ENCODE measurements around the gene APELA. TPM values are rescaled to one million over a fixed set of nuclear protein-coding genes. Genes with fewer than 3 reads are reported as not detected.
"Not testable (repeated sequence)": the region's sequence is repeated elsewhere in the genome, so short reads cannot be mapped to it uniquely, and the experiment has no call there.

Gene APELA
- polyA plus RNA-seq, 1 experiment = not detected

DNA sequence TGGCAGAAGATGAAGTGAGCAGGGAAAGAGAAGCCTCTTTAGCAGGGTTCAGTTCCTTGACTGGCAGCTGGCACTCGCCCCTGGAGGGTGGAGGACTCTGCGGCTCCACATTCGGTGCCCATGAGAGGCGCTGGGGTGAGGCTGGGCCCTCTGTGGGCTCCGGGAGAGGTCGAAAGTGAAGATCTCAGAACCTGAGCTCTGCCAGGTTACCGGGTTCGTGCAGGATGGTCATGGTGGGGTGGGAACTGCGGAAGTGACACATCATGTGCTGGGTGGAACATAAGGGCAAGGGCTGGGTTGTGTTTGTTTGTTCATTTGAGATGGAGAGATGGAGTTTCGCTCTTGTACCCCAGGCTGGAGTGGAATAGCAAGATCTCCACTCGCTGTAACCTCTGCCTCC lies 56.3 kb downstream of the APELA start:
- DNase-seq (ENCODE audit: low read depth) = no peak
- TF ChIP-seq, protein P1, sequence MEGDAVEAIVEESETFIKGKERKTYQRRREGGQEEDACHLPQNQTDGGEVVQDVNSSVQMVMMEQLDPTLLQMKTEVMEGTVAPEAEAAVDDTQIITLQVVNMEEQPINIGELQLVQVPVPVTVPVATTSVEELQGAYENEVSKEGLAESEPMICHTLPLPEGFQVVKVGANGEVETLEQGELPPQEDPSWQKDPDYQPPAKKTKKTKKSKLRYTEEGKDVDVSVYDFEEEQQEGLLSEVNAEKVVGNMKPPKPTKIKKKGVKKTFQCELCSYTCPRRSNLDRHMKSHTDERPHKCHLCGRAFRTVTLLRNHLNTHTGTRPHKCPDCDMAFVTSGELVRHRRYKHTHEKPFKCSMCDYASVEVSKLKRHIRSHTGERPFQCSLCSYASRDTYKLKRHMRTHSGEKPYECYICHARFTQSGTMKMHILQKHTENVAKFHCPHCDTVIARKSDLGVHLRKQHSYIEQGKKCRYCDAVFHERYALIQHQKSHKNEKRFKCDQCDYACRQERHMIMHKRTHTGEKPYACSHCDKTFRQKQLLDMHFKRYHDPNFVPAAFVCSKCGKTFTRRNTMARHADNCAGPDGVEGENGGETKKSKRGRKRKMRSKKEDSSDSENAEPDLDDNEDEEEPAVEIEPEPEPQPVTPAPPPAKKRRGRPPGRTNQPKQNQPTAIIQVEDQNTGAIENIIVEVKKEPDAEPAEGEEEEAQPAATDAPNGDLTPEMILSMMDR (IDR thresholded peaks at IDR 0.05; ENCODE audit: insufficient read depth, low read depth, low read length) = no peak
- ChIA-PET POLR2A (no interaction called here), CTCF (no interaction called here)
- H3K36me3 ChIP-seq (ENCODE audit: control insufficient read depth, insufficient read depth, low read length) = no peaks in the 10 kb centered on the region
- H3K27me3 ChIP-seq (ENCODE audit: control insufficient read depth, insufficient read depth, low read length) = no peaks in the 10 kb centered on the region
- H3K4me3 ChIP-seq (ENCODE audit: low read depth, low read length) = no peak overlapping the region

DNA sequence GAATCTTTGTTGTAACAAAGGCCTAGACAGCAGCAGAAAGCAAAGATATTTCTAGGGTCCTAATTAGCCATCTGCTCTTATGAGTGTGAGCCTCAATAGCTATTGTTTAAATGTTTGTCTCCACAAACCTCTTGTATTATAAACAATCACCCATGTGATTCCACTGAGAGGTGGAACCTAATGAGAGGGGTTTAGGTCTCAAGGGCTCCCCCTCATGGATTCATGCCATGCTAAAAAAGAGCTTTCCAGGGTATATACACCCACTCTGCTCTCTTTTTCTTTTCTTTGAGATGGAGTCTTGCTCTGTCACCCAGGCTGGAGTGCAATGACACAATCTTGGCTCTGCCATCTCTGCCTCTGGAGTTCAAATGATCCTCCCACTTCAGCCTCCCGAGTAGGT lies 58.4 kb downstream of the APELA start:
- POLR2A ChIA-PET = no interaction called here
- DNase-seq (ENCODE audit: low read depth) = no peak
- CTCF ChIA-PET = interaction anchor here (0.5 to 2.2 kb wide), 2 partner anchors 25 to 156 kb away, joined by 3 to 7 read pairs; no protein-coding TSS in a partner anchor
- H3K27me3 ChIP-seq (ENCODE audit: control insufficient read depth, insufficient read depth, low read length) = no peaks in the 10 kb centered on the region
- H3K4me3 ChIP-seq (ENCODE audit: low read depth, low read length) = no peak overlapping the region
- H3K36me3 ChIP-seq (ENCODE audit: control insufficient read depth, insufficient read depth, low read length) = no peaks in the 10 kb centered on the region
- TF ChIP-seq, protein P1 (IDR thresholded peaks at IDR 0.05; ENCODE audit: insufficient read depth, low read depth, low read length) = 0 out of 2 replicates have a peak, but pooled peaks have one; percentile 6

DNA sequence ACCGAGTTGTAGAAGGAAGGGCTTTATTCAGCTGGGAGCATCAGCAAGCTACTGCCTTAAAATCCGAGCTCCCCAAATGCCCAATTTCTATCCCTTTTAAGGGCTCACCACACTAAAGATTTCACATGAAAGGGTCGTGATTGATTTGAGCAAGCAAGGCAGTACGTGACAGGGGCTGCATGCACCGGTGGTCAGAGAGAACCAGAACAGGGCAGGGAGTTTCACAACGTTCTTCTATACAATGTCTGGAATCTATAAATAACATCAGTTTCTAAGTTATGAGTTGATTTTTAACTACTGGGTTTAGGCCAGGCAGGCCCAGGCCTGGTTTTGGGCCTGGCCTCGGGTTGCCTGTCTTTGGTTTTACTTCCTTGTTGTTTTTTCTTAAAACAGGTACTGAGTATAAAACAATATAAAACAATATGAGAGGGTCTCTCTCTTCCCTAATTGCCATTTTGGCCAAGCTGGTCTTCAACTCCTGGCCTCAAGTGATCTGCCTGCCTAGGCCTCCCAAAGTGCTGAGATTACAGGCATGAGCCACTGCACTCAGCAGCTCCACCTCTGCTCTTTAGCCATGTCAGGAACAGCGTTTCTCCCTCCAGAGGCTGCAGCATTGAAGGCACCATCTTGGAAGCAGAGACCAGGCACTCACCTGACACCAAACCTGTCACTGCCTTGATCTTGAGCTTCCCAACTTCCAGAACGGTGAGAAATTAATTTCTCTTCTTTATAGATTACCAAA lies 59.1 kb downstream of the APELA start:
- POLR2A ChIA-PET; DNase-seq (ENCODE audit: low read depth); H3K36me3 ChIP-seq (ENCODE audit: control insufficient read depth, insufficient read depth, low read length); H3K4me3 ChIP-seq (ENCODE audit: low read depth, low read length); H3K27me3 ChIP-seq (ENCODE audit: control insufficient read depth, insufficient read depth, low read length): not testable (repeated sequence)
- CTCF ChIA-PET = interaction anchor here (0.5 to 2.2 kb wide), 2 partner anchors 24 to 157 kb away, joined by 3 to 7 read pairs; no protein-coding TSS in a partner anchor

DNA sequence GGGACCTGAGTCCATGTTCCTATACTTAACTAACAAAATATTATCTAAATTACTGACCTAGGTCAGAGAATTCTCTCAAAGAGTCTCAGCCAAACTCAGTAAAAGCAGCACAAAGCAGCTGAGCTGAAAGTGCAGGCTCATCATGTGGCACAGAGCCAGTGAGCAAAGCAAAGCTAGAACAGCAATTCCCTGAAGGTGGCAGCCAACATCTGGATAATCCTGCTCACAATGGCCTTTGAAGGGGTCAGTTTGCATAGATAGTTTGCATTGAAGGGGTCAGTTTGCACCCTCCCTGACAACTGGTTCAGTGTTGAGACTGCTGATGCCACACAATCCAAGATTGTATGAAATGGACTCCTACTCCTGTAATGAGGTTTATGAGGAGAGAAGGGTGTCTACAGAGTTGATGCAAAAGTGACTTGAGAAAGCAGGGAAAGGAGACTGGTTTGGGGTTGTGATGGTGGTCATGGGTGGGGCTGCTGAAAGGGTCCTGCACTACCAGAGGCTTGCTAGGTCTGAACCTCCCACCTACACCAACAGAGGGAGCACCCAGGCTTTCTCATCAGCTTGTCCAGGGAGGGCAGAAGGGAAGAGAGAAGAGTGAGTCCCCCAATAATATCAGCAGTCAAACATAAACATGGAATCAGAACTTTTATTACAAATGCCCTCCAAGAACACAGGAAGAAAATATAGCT lies 60.7 kb downstream of the APELA start:
- CTCF ChIA-PET = interaction anchor here (1.7 to 2.2 kb wide), 2 partner anchors 11 to 159 kb away, joined by 6 to 7 read pairs; no protein-coding TSS in a partner anchor
- POLR2A ChIA-PET = no interaction called here
- DNase-seq (ENCODE audit: low read depth) = no peak
- Histone ChIP-seq H3K4me3 (ENCODE audit: low read depth, low read length) (no peak overlapping the region), H3K36me3 (ENCODE audit: control insufficient read depth, insufficient read depth, low read length) (no peaks in the 10 kb centered on the region), H3K27me3 (ENCODE audit: control insufficient read depth, insufficient read depth, low read length) (no peaks in the 10 kb centered on the region)
- TF ChIP-seq, protein P1 (IDR thresholded peaks at IDR 0.05; ENCODE audit: insufficient read depth, low read depth, low read length) = 0 out of 2 replicates have a peak, but pooled peaks have one; percentile 2

DNA sequence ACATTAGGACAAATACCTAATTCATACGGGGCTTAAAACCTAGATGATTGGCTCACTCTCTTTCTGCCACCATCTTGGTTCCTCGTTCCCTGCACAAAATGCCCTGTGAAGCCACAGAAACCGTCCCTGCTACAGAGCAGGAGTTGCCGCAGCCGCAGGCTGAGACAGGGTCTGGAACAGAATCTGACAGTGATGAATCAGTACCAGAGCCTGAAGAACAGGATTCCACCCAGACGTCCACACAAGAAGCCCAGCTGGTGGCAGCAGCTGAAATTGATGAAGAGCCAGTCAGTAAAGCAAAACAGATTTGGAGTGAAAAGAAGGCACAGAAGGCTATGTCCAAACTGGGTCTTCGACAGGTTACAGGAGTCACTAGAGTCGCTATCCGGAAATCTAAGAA lies 66.2 kb downstream of the APELA start:
- POLR2A ChIA-PET = no interaction called here
- H3K36me3 ChIP-seq (ENCODE audit: control insufficient read depth, insufficient read depth, low read length) = no peaks in the 10 kb centered on the region
- TF ChIP-seq, protein P1 (IDR thresholded peaks at IDR 0.05; ENCODE audit: insufficient read depth, low read depth, low read length) = no peak
- H3K27me3 ChIP-seq (ENCODE audit: control insufficient read depth, insufficient read depth, low read length) = no peaks in the 10 kb centered on the region
- no peak overlapping the region for H3K4me3 ChIP-seq (ENCODE audit: low read depth, low read length)
- CTCF ChIA-PET = no interaction called here
- DNase-seq (ENCODE audit: low read depth) = no peak
